Ishikawa (cell line): ENCODE results near the gene XXYLT1.

ENCODE experiments used
- EP300 ChIP-seq: IDR thresholded peaks from 2 replicates; pipeline ENCODE4 v1.6.1; 2012; ENCODE audit warnings: borderline replicate concordance
- FOXM1 ChIP-seq: IDR thresholded peaks from 2 replicates; pipeline ENCODE4 v1.6.1; 2012; ENCODE audit warnings: low read depth, borderline replicate concordance
- RAD21 ChIP-seq: IDR thresholded peaks from 2 replicates; pipeline ENCODE4 v1.6.1; 2012; ENCODE audit warnings: low read depth
- TAF1 ChIP-seq: IDR thresholded peaks from 2 replicates; pipeline ENCODE4 v1.6.1; 2012; ENCODE audit warnings: low read depth, mild to moderate bottlenecking
- ZBTB7A ChIP-seq: IDR thresholded peaks from 2 replicates; pipeline ENCODE4 v1.6.1; 2012; ENCODE audit warnings: low read depth
- TF ChIP-seq, protein P1 (sequence below): IDR thresholded peaks from 2 replicates; pipeline ENCODE4 v1.6.1; 2012
- TF ChIP-seq, protein P2 (sequence below): IDR thresholded peaks from 2 replicates; pipeline ENCODE4 v1.6.1; 2012; ENCODE audit warnings: low read depth, mild to moderate bottlenecking

DNA sequence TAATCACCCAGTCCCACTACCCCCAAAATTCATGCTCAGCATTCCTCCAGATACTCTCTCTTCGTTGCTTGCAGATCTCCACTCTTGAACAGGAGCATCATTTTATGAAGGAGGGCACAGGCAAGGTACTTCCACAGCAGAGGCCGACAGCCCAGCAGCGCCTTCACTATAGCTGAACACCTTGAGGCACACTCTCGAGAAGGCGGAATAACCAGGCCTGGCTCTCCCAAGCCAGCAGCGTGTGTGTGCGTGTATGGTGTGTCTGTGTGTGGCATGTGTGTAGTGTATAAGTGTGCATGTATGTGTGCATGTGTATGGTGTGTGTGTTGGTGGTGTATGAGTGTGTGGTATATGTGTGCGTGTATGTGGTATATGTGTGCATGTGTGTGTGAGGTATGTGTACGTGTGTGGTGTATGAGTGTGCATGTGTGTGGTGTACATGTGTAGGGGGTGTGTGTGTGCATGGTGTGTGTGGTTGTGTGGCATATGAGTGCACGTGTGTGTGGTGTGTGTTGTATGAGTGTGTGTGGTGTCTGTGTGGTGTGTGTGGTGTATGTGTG lies 161.8 kb downstream of the XXYLT1 start:
- TF ChIP-seq RAD21 (no peak), TAF1 (no peak), ZBTB7A (no peak), EP300 (no peak), FOXM1 (no peak)
- TF ChIP-seq, protein P1, sequence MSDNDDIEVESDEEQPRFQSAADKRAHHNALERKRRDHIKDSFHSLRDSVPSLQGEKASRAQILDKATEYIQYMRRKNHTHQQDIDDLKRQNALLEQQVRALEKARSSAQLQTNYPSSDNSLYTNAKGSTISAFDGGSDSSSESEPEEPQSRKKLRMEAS, result no peak
- TF ChIP-seq, protein P2, sequence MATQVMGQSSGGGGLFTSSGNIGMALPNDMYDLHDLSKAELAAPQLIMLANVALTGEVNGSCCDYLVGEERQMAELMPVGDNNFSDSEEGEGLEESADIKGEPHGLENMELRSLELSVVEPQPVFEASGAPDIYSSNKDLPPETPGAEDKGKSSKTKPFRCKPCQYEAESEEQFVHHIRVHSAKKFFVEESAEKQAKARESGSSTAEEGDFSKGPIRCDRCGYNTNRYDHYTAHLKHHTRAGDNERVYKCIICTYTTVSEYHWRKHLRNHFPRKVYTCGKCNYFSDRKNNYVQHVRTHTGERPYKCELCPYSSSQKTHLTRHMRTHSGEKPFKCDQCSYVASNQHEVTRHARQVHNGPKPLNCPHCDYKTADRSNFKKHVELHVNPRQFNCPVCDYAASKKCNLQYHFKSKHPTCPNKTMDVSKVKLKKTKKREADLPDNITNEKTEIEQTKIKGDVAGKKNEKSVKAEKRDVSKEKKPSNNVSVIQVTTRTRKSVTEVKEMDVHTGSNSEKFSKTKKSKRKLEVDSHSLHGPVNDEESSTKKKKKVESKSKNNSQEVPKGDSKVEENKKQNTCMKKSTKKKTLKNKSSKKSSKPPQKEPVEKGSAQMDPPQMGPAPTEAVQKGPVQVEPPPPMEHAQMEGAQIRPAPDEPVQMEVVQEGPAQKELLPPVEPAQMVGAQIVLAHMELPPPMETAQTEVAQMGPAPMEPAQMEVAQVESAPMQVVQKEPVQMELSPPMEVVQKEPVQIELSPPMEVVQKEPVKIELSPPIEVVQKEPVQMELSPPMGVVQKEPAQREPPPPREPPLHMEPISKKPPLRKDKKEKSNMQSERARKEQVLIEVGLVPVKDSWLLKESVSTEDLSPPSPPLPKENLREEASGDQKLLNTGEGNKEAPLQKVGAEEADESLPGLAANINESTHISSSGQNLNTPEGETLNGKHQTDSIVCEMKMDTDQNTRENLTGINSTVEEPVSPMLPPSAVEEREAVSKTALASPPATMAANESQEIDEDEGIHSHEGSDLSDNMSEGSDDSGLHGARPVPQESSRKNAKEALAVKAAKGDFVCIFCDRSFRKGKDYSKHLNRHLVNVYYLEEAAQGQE, result no peak
